ENCODE results near the gene KIF12.

DNA sequence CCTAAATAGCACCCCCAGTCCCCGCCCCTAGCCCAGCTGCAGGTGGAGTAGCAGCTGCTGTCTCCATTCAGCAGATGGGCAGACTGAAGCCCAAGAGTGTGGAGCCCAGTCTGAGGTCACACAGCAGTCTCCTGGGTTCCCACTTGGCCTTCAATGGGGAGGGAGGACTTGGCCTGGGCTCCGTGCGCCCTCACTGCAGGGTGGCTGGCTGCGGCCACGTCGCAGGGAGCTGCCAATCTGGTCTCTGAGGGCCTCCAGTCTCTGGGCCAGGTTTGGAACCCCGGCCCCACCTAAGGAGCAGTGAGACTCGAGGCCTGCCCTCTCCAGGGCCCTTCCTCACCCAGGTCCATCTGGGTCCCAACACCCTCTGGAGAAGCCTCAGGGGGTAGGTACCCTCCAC lies 7.4 kb downstream of the KIF12 start:
- TF ChIP-seq, protein P1, sequence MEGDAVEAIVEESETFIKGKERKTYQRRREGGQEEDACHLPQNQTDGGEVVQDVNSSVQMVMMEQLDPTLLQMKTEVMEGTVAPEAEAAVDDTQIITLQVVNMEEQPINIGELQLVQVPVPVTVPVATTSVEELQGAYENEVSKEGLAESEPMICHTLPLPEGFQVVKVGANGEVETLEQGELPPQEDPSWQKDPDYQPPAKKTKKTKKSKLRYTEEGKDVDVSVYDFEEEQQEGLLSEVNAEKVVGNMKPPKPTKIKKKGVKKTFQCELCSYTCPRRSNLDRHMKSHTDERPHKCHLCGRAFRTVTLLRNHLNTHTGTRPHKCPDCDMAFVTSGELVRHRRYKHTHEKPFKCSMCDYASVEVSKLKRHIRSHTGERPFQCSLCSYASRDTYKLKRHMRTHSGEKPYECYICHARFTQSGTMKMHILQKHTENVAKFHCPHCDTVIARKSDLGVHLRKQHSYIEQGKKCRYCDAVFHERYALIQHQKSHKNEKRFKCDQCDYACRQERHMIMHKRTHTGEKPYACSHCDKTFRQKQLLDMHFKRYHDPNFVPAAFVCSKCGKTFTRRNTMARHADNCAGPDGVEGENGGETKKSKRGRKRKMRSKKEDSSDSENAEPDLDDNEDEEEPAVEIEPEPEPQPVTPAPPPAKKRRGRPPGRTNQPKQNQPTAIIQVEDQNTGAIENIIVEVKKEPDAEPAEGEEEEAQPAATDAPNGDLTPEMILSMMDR (conservative IDR thresholded peaks at IDR 0.05 in 1 of 2, IDR thresholded peaks at IDR 0.05 in 1 of 2; ENCODE audit: low read depth in 1 of 2, low read length in 2 of 2), result no peak
- TF ChIP-seq EZH2 (IDR thresholded peaks at IDR 0.05; ENCODE audit: low read length, missing control alignments), result no peak

Measured in fibroblast of lung (primary cell).